Choroid plexus epithelial cell (primary cell): ENCODE measurements around the gene FAM193A.
"Not testable (repeated sequence)": the region's sequence is repeated elsewhere in the genome, so short reads cannot be mapped to it uniquely, and the experiment has no call there.

Experiments
- DNase-seq: peaks from one replicate; pipeline ENCODE4 v3.0.0-alpha.2; 2010; ENCODE audit warnings: low read depth
- H3K4me3 ChIP-seq: 2 replicates; pipeline ENCODE4 v1.5.1; 2011; ENCODE audit warnings: low read depth, mild to moderate bottlenecking, control low read depth, low read length, moderate library complexity
- TF ChIP-seq, protein P1 (sequence below): conservative IDR thresholded peaks from 2 replicates; pipeline ENCODE4 v1.5.1; 2011; ENCODE audit warnings: low read depth, mild to moderate bottlenecking, control low read depth, inconsistent platforms, low read length, moderate library complexity

The FAM193A gene

GRCh38 chr4:2666722-2667247 lies 130.3 kb downstream of the FAM193A start:
- TF ChIP-seq, protein P1, sequence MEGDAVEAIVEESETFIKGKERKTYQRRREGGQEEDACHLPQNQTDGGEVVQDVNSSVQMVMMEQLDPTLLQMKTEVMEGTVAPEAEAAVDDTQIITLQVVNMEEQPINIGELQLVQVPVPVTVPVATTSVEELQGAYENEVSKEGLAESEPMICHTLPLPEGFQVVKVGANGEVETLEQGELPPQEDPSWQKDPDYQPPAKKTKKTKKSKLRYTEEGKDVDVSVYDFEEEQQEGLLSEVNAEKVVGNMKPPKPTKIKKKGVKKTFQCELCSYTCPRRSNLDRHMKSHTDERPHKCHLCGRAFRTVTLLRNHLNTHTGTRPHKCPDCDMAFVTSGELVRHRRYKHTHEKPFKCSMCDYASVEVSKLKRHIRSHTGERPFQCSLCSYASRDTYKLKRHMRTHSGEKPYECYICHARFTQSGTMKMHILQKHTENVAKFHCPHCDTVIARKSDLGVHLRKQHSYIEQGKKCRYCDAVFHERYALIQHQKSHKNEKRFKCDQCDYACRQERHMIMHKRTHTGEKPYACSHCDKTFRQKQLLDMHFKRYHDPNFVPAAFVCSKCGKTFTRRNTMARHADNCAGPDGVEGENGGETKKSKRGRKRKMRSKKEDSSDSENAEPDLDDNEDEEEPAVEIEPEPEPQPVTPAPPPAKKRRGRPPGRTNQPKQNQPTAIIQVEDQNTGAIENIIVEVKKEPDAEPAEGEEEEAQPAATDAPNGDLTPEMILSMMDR: no peak
- no peak for DNase-seq
- no peak overlapping the region for H3K4me3 ChIP-seq

DNA sequence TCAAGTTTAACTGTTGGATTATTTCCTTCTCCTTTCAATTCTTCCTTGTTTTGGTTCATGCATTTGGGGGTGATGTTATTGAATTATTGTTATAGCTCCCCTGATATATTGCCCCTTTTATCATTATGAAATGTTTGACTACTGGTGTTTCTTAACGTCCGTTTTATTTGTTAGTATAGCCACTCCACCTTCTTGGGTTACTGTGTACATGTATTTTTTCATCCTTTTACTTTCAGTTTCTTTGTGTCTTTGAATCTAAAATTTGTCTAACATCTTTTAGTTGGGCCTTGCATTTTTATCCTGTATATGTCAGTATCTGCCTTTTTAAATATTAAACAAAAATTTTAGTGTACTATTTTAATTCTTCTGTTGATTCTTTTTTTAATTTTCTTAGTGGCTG lies 131.0 kb downstream of the FAM193A start:
- TF ChIP-seq, protein P1: no peak
- H3K4me3 ChIP-seq: no peak overlapping the region
- DNase-seq: peak; percentile 34

GRCh38 chr4:2671267-2671895 lies 134.9 kb downstream of the FAM193A start:
- TF ChIP-seq, protein P1: no peak
- DNase-seq: no peak
- H3K4me3 ChIP-seq: no peak overlapping the region

DNA sequence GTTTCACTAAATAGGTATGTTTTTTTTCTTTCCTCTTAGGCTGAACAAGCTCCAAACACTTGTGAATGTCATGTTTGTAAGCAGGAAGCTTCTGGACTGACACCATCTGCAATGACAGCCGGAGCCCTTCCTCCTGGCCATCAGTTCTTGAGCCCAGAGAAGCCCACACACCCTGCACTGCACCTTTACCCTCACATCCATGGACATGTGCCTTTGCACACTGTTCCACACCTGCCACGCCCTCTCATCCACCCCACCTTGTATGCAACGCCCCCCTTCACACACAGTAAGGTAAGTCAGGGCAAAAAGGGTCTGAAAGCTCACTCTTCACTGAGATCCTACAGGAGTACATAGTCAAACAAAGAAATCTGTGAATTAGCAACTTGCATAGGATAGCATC lies 135.6 kb downstream of the FAM193A start:
- TF ChIP-seq, protein P1: no peak
- H3K4me3 ChIP-seq: no peak overlapping the region
- no peak for DNase-seq

- no peak for DNase-seq
- H3K4me3 ChIP-seq: no peak overlapping the region
- TF ChIP-seq, protein P1: no peak
These were observed 136.3 kb downstream of the FAM193A start for GRCh38 chr4:2672700-2673099.

DNA sequence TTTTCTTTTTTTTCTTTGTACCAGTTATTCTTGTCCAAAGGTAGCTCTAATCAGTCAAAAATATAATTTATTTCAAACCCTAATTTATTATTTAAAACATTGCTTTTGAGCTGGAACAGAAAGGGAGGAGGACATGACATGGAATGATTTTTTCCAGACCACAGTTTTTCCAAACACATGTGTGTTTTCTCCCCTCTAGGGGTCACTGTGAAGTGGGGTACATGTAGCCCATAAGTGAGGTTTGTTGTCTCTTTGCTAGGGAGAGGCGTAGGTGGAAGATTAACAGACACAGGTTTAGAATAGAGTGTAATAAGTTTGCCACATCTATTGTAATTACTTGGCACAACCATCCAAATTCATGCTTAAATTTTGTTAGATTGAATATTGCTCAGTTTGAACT lies 136.7 kb downstream of the FAM193A start:
- TF ChIP-seq, protein P1: peak; percentile 56
- no peak overlapping the region for H3K4me3 ChIP-seq
- DNase-seq: peak; percentile 40

- H3K4me3 ChIP-seq, DNase-seq: not testable (repeated sequence)
These were observed 143.3 kb downstream of the FAM193A start for GRCh38 chr4:2679762-2680161.

DNA sequence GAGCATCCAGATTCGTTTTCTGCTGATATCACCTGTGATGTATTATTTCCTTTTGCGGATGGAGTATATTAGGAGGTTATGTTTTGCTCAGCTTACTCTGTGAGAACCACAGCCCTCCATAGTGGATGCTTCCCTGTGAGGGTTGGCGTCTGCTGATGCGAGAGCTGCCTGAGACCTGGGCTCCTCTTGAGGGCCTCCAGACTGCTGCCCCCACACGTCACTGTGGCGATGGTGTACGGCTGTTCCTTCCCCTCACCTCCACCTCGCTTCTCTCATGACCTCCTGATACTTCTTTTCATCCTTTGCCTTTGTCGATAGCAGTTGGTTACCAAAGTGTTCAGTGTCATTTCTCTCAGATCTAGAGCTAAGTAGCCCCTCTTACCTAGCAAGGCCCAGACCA lies 148.0 kb downstream of the FAM193A start:
- H3K4me3 ChIP-seq: no peak overlapping the region
- TF ChIP-seq, protein P1: no peak
- no peak for DNase-seq
